IPS-20b (cell line): Measurements from ENCODE around the gene ZNF84.

ENCODE experiments used
- H3K27ac ChIP-seq: one replicate; pipeline ENCODE4 v1.5.1; 2013; ENCODE audit warnings: low read length
- H3K27me3 ChIP-seq: 2 replicates; pipeline ENCODE4 v1.6.1; 2013; ENCODE audit warnings: mild to moderate bottlenecking, low read length, inconsistent platforms; ENCODE audit not compliant: insufficient read depth
- H3K36me3 ChIP-seq: 2 replicates; pipeline ENCODE4 v1.6.1; 2013; ENCODE audit warnings: low read depth, mild to moderate bottlenecking, inconsistent platforms, low read length, moderate library complexity; ENCODE audit not compliant: insufficient read depth
- H3K4me1 ChIP-seq: 2 replicates; pipeline ENCODE4 v1.6.1; 2013; ENCODE audit warnings: mild to moderate bottlenecking, control low read depth, inconsistent platforms, low read length, moderate library complexity; ENCODE audit not compliant: insufficient read depth
- H3K4me3 ChIP-seq: 2 replicates; pipeline ENCODE4 v1.5.1; 2013; ENCODE audit warnings: mild to moderate bottlenecking, low read length, inconsistent platforms
- H3K9ac ChIP-seq: 2 replicates; pipeline ENCODE4 v1.6.1; 2013; ENCODE audit warnings: low read depth, mild to moderate bottlenecking, inconsistent platforms, low read length, moderate library complexity
- H3K9me3 ChIP-seq: 2 replicates; pipeline ENCODE4 v1.6.1; 2013; ENCODE audit warnings: mild to moderate bottlenecking, low read depth, low read length, inconsistent platforms; ENCODE audit not compliant: insufficient read depth

The ZNF84 gene

DNA sequence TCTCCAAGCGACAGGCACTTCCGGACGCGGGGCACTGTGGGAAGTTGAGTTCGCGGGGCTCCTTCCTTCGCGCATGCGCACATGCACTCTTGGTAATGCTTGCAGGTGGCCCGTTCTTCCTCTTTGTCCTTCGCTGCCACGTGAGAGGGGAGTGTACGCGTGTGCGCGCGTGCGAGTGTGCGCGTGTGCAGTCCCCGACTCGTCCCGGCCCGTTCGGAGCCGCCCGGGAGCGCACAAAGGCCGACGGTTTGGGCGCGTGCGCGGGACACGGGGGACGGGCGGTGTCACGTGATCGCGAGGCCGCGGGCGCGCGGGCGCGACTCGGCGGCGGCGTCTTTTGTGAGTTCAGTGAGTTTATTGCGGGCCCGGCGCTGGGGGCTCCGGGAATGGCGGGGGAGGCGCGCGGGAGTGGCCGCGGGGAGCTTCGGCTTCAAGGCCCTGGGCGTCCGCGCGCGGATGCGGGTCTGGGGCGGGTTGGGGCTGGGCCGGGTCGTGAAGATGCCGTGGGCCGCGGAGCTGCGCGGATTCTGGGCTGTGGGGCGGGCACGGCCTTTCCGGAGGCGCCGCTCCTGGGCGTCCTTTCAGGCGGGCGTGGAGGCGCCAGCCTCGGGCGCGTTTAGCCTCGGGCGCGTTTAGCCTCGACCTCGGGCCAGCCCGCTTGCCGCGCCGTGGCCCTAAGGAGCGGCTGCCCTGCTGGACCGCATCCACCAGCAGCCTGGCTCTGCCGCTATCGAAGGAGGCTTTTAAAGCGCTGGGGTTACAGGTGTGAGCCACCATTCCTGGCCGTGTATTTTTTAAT is at the start of gene ZNF84:
Gene ZNF84, plus strand, starts transcription at position 303 of the 799 bp plus-strand sequence. CDS start 3,959 bp downstream, outside the sequence.
- H3K9me3 ChIP-seq = peaks cover 63% of the 10 kb centered on the region
- peak within 1 kb of the TSS; percentile 94 for H3K9ac ChIP-seq
- peak within 1 kb of the TSS; percentile 87 for H3K27ac ChIP-seq

GRCh38 chr12:132998741-132999140 is 38.6 kb upstream of the ZNF84 start:
- H3K9ac ChIP-seq = no peak overlapping the region
- H3K27ac ChIP-seq = no peak overlapping the region
- no peak overlapping the region; the same call in 1 of the 2 replicates for H3K4me3 ChIP-seq
- H3K36me3 ChIP-seq = peaks cover 11% of the 10 kb centered on the region
- H3K4me1 ChIP-seq = no peaks in the 10 kb centered on the region
- H3K9me3 ChIP-seq = peaks cover 92% of the 10 kb centered on the region
- no peaks in the 10 kb centered on the region for H3K27me3 ChIP-seq

More for the DNA sequence above, at the start of gene ZNF84:
- Histone ChIP-seq H3K4me3 (peak within 1 kb of the TSS; percentile 88), H3K36me3 (peaks cover 35% of the 10 kb centered on the region), H3K4me1 (no peaks in the 10 kb centered on the region), H3K27me3 (no peaks in the 10 kb centered on the region)

DNA sequence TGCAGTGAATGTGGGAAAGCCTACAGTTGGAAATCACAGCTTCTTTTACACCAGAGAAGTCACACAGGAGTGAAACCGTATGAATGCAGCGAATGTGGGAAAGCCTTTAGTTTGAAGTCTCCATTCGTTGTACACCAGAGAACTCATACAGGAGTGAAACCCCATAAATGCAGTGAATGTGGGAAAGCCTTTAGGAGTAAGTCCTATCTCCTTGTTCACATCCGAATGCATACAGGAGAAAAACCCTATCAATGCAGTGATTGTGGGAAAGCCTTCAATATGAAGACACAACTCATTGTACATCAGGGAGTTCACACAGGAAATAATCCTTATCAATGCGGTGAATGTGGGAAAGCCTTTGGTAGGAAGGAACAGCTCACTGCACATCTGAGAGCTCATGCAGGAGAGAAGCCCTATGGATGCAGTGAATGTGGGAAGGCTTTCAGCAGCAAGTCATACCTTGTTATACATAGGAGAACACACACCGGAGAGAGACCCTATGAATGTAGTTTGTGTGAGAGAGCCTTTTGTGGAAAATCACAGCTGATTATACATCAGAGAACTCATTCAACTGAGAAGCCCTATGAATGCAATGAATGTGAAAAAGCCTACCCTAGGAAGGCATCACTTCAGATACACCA is 26.5 kb upstream of the ZNF84 start:
- Histone ChIP-seq H3K4me3 (no peak overlapping the region; the same call in 1 of the 2 replicates), H3K4me1 (no peaks in the 10 kb centered on the region), H3K9me3 (peaks cover 94% of the 10 kb centered on the region), H3K9ac (no peak overlapping the region), H3K27ac (no peak overlapping the region), H3K27me3 (no peaks in the 10 kb centered on the region), H3K36me3 (peaks cover 68% of the 10 kb centered on the region)

GRCh38 chr12:133023566-133023965 is 13.7 kb upstream of the ZNF84 start:
- no peak overlapping the region for H3K9ac ChIP-seq
- H3K4me3 ChIP-seq = no peak overlapping the region
- peaks cover 80% of the 10 kb centered on the region for H3K9me3 ChIP-seq
- H3K36me3 ChIP-seq = no peaks in the 10 kb centered on the region
- H3K27me3 ChIP-seq = no peaks in the 10 kb centered on the region
- H3K27ac ChIP-seq = no peak overlapping the region
- H3K4me1 ChIP-seq = no peaks in the 10 kb centered on the region

DNA sequence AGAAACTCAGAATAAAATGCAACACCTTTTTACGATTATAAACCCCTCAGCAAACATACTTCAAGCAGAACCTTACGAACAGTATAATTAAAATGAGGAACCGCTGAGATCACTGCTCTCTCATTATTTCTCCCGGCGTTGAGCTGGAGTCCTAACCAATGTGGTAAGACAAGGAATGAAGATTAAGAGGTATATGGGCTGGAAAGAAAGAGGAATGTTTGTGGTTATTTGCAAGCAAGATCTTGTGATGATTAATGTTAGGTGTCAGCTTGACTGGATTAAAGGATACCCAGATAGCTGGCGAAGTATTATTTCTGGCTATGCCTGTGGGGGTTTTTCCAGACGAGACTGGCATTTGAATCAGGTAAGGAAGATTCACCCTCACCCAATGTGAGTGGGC is 10.3 kb upstream of the ZNF84 start:
- Histone ChIP-seq H3K27me3 (no peaks in the 10 kb centered on the region), H3K27ac (no peak overlapping the region), H3K4me1 (no peaks in the 10 kb centered on the region), H3K9me3 (peaks cover 76% of the 10 kb centered on the region), H3K9ac (no peak overlapping the region), H3K4me3 (no peak overlapping the region), H3K36me3 (no peaks in the 10 kb centered on the region)

GRCh38 chr12:133038118-133038709 is 905 bp downstream of the ZNF84 start:
- no peaks in the 10 kb centered on the region for H3K4me1 ChIP-seq
- peak overlapping the region; percentile 88 for H3K4me3 ChIP-seq
- peaks cover 64% of the 10 kb centered on the region for H3K9me3 ChIP-seq
- H3K27me3 ChIP-seq = no peaks in the 10 kb centered on the region
- no peak overlapping the region for H3K27ac ChIP-seq
- peak overlapping the region; percentile 94 for H3K9ac ChIP-seq
- H3K36me3 ChIP-seq = peaks cover 43% of the 10 kb centered on the region

GRCh38 chr12:133046698-133047097 is 9.4 kb downstream of the ZNF84 start:
- Histone ChIP-seq H3K4me3 (0 out of 2 replicates have a peak overlapping the region, but pooled peaks have one; percentile 40), H3K36me3 (peaks cover 99% of the 10 kb centered on the region), H3K4me1 (no peaks in the 10 kb centered on the region), H3K9me3 (peaks cover 98% of the 10 kb centered on the region), H3K9ac (no peak overlapping the region), H3K27me3 (no peaks in the 10 kb centered on the region), H3K27ac (no peak overlapping the region)

DNA sequence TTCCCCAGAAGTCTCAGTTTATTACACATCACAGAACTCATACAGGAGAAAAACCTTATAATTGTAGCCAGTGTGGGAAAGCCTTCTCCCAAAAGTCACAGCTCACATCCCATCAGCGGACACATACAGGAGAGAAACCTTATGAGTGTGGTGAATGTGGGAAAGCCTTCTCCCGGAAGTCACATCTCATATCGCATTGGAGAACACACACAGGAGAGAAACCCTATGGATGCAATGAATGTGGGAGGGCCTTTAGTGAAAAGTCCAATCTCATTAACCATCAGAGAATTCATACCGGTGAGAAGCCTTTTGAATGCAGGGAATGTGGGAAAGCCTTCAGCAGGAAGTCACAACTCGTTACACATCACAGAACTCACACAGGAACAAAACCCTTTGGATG is 20.1 kb downstream of the ZNF84 start:
- no peaks in the 10 kb centered on the region for H3K27me3 ChIP-seq
- H3K9me3 ChIP-seq = peaks cover 95% of the 10 kb centered on the region
- H3K27ac ChIP-seq = no peak overlapping the region
- H3K9ac ChIP-seq = no peak overlapping the region
- H3K4me1 ChIP-seq = no peaks in the 10 kb centered on the region
- H3K36me3 ChIP-seq = peaks cover 75% of the 10 kb centered on the region
- H3K4me3 ChIP-seq = peak overlapping the region; percentile 33

GRCh38 chr12:133058203-133059113 is 21.1 kb downstream of the ZNF84 start:
- Histone ChIP-seq H3K27ac (no peak overlapping the region), H3K27me3 (no peaks in the 10 kb centered on the region), H3K9ac (no peak overlapping the region), H3K9me3 (peaks cover 95% of the 10 kb centered on the region), H3K4me3 (peak overlapping the region; percentile 33), H3K4me1 (no peaks in the 10 kb centered on the region), H3K36me3 (peaks cover 65% of the 10 kb centered on the region)

DNA sequence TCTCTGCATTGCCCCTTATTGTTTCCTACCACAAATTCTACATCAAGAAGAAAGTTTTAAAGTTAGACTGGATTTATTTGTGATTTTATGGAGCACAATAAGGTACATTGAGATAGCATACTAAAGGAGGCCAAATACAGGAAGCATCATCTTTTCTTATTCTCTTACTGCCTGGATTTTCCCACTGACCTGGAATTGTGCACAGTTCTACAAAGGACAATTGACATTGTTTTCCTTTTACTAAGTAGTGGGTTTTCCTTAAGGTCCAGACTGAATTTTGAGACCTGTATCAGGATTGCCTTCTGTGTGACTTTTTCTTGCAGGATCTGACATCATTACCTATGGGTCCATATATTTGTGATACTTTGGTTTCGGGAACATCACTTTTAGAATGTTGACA is 24.6 kb downstream of the ZNF84 start:
- Histone ChIP-seq H3K9ac (no peak overlapping the region), H3K4me3 (no peak overlapping the region), H3K9me3 (peaks cover 98% of the 10 kb centered on the region), H3K27me3 (no peaks in the 10 kb centered on the region), H3K4me1 (no peaks in the 10 kb centered on the region), H3K27ac (no peak overlapping the region), H3K36me3 (peaks cover 37% of the 10 kb centered on the region)

GRCh38 chr12:133063556-133063955 is 26.2 kb downstream of the ZNF84 start:
- Histone ChIP-seq H3K27ac (no peak overlapping the region), H3K4me3 (peak overlapping the region; percentile 9; the same call in 1 of the 2 replicates), H3K27me3 (no peaks in the 10 kb centered on the region), H3K9me3 (peaks cover 97% of the 10 kb centered on the region), H3K36me3 (peaks cover 21% of the 10 kb centered on the region), H3K9ac (no peak overlapping the region), H3K4me1 (no peaks in the 10 kb centered on the region)
